Pulmonary artery endothelial cell (primary cell): ENCODE results near the gene KCNAB1. TPM values are rescaled to one million over a fixed set of nuclear protein-coding genes. Genes with fewer than 3 reads are reported as not detected.

Source experiments
- DNase-seq: peaks from one replicate; pipeline ENCODE4 v3.0.0-alpha.2; 2011; ENCODE audit warnings: low read depth, low spot score
- total RNA-seq: library from RNA; depleted of rRNA; stranded (reverse); fragments of >200 nt; gene quantifications from 2 replicates; pipeline ENCODE4 v1.2.3, GENCODE V29; 2014

KCNAB1 gene
- total RNA-seq, 1 donor from 2014 or later, result 0.40 TPM

DNA sequence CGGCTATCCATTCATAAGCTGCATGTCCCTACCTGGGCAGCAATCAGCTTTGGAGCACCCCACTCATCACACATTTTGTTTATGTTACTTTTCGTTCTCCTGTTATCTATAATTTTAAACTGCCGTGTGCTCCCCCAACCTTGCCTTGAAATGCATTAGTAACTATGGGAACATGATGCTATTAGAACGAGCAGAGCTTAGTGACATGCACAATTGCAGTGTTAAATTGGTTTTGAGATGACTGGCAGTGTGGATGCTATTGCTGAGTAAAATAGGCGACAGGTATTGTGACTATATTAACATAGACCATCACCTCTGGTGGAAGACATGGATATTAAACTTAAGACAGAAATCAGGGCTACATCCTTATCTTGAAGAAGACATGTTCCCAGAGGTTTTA, 191.6 kb downstream of the KCNAB1 start:
- DNase-seq, result no peak

DNA sequence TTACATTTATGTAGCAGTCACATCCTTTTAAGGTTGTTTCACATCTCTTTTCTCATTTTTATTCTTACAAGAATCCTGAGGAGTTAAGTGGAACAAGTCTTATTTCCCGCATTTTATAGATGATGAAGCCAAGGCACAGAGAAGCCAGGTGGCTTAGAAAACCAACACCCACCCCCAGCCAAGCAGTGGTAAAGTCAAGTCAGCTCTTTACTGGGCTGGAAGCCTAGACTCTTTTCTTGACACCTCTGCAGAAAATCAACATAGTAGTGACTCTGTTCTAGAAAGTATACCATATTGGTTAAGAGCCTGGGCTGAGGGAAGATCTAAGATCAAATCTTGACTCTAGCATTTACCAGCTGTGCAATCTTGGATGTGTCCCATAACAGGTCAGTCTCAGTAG, 195.7 kb downstream of the KCNAB1 start:
- DNase-seq, result no peak

GRCh38 chr3:156317462-156318074, 197.2 kb downstream of the KCNAB1 start:
- peak; percentile 64 for DNase-seq

GRCh38 chr3:156321945-156322344, 201.6 kb downstream of the KCNAB1 start:
- DNase-seq, result no peak

GRCh38 chr3:156323466-156323865, 203.1 kb downstream of the KCNAB1 start:
- DNase-seq, result no peak

DNA sequence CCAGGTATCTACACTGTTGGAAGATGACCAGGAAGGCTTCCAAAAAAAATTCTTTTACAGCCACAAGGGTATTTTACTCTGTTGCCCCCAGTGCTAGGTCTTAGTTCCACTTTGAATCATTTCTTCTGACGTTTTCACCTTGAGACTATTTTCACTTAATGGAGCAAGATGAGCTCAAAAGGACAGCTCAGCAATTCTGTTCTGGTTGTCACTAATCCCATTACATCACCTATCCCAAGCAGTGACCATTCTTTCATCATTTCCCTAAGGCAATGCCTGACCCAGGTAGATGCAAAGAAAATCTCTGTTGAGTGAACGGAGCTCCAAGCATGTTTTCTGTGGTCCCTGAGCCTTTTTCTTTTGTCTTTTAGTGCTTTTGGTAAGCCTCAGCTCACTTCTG, 210.0 kb downstream of the KCNAB1 start:
- DNase-seq, result no peak

DNA sequence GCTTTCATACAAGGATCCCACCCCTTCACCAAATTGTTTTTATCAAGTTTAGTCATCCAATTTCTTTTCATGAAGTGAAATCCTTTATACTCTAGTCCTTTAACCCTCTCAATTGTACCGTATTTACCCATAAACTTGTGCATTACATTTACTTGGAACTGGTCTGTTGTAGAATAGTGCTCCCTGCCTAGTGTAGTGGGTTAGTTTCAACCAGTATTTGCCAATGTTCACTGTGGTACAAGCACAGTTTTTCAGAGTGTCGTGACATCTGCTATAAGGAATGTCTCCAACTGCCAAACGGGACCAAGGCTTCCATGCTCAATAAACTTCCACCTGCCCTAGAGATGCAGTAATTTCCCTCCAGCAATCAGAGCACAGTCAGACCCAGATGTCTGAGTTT, 211.9 kb downstream of the KCNAB1 start:
- DNase-seq, result no peak

DNA sequence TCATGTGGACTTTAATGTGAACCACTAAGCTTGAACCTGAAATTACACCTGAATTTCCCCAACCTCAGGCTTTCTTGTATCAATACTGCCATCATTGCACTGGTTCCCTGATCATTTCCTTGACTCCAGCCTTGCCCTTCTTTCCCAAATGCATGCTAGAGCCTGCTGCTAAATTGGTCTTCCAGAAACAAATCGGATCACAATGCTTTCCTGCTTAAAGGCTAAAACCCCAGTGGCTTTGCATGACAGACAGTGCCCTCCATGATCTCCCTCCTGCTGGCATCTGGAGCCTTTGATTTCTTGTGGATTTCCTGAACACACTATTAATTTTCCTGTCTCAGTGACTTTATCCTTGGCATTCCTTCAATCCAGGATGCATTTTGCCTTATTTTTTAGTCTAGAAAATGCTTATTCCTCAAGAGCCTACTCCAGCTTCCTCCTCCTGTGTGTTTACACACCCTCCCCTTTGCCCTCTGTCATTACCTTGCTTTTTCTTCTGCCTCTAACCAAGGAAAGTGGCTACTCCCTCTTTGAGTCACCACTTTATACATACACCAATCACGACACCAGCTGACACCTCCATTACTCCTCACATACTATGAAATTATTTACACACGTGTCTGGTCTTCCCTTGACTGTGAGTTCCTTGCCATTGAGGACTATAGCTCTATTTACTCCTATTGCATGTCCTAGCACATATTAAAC, 214.6 kb downstream of the KCNAB1 start:
- DNase-seq, result no peak

- DNase-seq, result no peak
Observed at GRCh38 chr3:156339491-156339890, 219.1 kb downstream of the KCNAB1 start.

DNA sequence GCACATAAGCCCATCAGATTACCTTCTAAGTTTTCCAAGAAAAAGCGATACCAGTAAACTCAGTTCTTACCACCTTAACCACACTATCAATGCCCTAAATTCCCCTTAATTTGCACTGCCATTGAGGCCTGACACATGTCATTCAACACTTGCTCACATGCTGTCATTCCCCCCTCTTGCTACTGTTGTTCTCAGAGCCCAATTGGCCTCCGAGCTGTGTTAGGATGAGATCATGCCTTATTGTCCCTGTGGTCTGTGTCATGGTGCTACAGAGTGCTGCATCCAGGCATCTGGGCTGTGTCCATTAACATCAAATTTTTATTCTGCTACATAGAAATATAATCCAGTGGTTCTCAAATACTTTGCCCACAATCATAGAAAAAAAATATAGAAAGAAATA, 221.0 kb downstream of the KCNAB1 start:
- no peak for DNase-seq

DNA sequence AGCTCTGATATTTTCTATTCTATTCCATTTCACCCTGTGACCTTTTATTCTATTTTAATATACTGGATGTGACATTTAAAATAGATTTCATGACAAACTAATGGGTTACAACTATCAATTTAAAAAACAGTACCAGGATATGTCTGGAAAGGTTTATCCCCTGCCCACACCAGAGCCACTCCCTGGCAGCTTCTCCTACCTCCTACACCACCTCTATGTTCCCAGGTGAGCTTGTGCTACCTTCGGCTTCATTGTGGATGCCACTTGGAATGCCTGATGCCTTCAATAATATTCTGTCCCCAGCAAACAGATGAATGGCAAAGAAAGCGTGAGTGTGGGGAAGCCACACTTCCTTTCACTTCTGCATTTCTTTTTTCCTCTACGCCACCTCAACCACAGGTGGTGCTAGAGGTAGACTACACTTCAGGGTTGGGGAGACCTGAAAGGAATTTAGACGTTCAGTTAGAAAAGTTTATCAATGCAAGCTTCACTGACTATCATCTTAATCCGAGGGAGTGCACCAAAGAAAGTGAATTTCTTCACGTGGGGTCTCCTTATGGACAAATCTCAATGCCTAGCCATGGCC, 221.5 kb downstream of the KCNAB1 start:
- DNase-seq, result no peak

GRCh38 chr3:156344215-156344614, 223.8 kb downstream of the KCNAB1 start:
- no peak for DNase-seq

GRCh38 chr3:156349111-156349510, 228.7 kb downstream of the KCNAB1 start:
- no peak for DNase-seq

DNA sequence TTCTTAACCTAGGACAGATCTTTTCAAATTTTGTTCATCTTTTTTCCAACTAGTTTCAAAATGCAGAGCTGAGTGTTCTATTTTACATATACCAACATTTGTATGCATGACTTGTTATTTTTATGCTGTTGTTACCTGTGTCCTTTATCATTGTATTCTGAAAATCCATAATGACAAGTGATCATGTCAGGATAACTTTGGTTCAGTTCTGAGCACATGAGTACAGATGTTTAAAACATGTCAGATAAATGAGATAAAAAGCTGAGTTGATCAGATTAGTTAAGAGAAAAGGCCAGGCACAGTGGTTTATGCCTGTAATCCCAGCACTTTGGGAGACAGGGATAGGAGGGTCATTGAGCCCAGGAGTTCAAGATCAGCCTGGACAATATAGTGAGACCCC, 229.6 kb downstream of the KCNAB1 start:
- DNase-seq, result no peak

- no peak for DNase-seq
Observed at GRCh38 chr3:156350781-156351180, 230.4 kb downstream of the KCNAB1 start.

DNA sequence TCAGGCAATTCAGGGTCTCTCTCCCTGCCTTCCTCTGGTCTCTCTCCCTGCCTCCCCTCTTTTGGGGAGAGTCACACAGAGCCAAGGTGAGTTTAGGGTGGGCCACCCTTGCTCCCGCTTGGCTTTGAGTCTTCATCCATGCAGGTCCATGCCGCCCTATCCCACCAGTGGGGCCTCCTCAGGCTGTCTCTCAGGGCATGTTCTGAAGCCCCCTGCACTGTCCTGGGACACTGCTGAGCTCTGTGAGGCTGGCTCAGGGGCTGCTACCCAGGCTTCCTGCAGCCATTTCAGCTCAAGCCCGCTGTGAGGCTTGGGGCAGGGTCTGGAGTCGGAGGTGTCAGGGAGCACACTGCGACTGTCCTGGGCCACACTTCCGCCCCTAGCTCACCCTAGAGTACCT, 231.4 kb downstream of the KCNAB1 start:
- no peak for DNase-seq

DNA sequence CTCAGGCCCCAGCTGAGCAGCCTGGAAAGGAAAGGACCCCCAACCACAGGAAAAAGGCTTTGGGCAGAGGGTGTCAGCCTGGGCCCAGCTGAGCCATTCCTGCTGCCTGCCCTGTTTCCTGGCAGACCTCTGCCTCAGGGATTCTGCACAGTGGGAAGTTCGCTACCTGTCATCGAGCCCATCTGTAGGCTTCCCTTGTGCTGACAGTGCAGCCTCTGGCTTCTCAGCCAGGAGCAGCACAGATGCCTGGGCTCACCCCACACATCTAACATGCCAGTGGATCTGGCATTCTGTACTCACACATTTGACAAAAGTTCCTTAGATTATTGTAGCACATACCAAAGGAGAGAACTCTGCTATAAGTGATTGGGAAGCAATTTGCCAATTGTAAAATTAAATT, 232.3 kb downstream of the KCNAB1 start:
- DNase-seq, result no peak

DNA sequence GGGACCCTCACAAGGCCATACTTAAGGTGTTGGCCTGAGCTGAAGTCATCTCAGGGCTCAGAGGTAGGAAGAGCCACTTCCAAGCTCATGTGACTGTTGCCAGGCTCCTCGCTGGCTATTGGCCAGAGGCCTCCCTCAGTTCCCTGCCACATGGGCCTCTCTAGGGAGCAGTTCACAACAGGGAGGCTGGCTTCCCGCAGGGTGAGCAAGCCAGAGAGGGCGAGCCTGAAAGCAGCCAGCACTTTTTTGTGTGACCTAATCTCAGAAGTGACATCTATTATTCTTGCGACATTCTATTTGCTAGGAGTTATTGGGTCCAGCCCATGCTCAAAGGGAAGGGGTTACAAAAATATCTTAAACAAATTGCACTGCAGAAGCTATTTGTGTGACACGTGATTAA, 233.2 kb downstream of the KCNAB1 start:
- DNase-seq, result no peak

GRCh38 chr3:156356537-156357363, 236.4 kb downstream of the KCNAB1 start:
- no peak for DNase-seq

DNA sequence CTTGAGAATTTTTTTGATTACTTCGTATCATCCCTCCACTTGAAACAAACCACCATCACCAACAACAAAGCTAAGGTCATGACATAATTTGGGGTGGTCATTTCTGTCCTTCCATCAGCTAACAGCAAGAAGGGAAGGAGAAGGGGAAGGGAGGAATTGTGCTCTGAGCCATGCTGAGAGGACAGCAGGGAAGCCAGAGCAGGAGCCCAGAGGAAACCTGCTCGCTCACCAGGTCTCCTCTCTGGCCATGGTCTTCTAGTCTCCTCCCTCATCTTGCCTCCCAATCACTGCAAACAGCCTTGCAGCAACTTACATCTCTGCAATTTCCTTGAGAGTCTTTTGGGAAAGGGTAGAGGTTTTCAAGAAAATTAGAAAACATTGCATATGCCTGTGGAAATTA, 237.9 kb downstream of the KCNAB1 start:
- DNase-seq, result no peak

DNA sequence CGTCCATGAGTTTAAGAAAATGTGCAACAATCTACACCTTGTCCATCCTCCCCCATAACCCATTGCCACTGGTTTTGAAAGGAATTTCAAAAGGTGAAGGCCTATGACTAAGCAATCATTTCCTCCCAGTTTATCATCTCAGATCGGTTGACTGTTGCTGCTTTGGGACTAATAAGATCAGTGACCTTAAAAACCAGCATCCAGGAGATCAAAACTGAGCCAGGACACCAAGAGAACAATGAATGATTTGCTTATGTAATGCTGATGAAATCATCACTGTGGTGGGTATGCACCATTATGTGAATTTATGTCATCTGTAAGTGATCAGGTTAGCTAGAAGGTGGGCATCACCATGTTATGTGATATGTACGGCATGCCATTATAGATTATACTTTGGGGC, 239.0 kb downstream of the KCNAB1 start:
- no peak for DNase-seq

- DNase-seq, result no peak
Observed at GRCh38 chr3:156360083-156360482, 239.7 kb downstream of the KCNAB1 start.
